Astrocyte of the cerebellum (primary cell): Measurements from ENCODE around the gene DYNC2I2.

ENCODE experiments used
- DNase-seq: peaks from one replicate; pipeline ENCODE4 v3.0.0-alpha.2; 2011; ENCODE audit warnings: low read depth
- H3K4me3 ChIP-seq: 2 replicates; pipeline ENCODE4 v1.5.1; 2011; ENCODE audit warnings: mild to moderate bottlenecking, low read depth, low read length, moderate library complexity
- in situ Hi-C: cut with HindIII; loops from 2 replicates; pipeline ENCODE4 v1.10.0; 2017; ENCODE audit warnings: low sequenced_read_pairs
- TF ChIP-seq, protein P1 (sequence below): IDR thresholded peaks from 2 replicates; pipeline ENCODE4 v1.5.1; 2012; ENCODE audit warnings: low read length, low read depth, moderate library complexity, mild to moderate bottlenecking; ENCODE audit errors: missing control alignments

DYNC2I2 gene

DNA sequence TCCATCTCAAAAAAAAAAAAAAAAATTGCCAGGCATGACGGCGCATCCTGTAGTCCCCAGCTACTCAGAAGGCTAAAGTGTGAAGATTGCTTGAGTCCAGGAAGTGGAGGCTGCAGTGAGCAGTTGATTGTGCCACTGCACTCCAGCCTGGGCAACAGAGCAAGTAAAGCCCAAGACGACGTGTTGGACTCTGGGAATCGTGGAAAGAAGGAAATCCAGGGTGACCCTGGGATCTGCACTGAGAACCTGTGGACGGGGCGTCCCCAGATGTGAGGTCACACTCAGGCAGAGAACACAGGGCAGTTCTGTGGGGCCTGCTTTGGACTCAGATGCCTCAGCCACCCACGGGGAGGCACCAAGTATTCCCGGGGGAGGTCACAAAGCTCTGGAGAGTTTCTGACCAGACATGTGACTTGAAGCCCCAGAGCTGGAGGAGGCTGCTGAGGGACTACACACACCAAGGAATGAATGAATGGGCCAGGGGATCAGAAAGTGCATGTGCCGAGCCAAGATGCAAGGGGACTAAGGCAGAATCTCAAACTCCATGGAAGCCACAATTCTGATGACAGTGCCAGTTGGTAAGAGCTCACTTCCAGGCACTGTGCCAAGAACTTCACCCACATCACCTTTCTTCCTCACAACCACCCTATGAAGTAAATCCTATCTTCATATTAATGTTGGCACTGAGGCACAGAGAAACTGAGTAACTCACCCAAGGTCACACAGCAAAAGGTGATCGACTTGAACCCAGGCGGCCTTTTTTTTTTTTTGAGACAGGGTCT is 12.9 kb downstream of the DYNC2I2 start:
- DNase-seq: no peak
- in situ Hi-C loops: no loop called here
- TF ChIP-seq, protein P1, sequence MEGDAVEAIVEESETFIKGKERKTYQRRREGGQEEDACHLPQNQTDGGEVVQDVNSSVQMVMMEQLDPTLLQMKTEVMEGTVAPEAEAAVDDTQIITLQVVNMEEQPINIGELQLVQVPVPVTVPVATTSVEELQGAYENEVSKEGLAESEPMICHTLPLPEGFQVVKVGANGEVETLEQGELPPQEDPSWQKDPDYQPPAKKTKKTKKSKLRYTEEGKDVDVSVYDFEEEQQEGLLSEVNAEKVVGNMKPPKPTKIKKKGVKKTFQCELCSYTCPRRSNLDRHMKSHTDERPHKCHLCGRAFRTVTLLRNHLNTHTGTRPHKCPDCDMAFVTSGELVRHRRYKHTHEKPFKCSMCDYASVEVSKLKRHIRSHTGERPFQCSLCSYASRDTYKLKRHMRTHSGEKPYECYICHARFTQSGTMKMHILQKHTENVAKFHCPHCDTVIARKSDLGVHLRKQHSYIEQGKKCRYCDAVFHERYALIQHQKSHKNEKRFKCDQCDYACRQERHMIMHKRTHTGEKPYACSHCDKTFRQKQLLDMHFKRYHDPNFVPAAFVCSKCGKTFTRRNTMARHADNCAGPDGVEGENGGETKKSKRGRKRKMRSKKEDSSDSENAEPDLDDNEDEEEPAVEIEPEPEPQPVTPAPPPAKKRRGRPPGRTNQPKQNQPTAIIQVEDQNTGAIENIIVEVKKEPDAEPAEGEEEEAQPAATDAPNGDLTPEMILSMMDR: no peak

DNA sequence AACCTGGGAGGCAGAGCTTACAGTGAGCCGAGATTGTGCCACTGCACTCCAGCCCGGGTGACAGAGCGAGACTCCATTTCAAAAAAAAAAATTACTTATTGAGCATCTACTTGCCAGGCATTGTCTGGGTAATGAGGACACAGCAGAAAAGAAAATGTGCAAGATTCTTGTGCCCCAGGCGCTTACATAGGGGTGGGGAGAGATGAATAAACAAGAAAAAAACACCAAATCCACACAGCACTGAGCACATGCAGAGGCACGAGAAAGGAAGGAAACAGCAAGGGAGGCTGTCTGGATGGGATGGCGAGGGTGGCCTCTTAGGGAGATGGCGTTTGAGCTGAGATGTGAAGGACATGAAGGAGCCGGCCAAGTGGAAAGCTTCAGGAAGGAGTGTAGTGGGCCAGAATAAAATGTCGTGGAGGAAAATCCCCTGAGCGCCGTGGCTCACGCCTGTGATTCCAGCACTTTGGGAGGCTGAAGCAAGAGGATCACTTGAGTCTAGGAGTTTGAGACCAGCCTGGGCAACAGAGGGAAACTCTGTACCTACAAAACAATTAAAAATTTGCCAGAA is 13.9 kb downstream of the DYNC2I2 start:
- in situ Hi-C loops: no loop called here
- no peak overlapping the region for H3K4me3 ChIP-seq
- no peak for DNase-seq
- TF ChIP-seq, protein P1: no peak

More for the DNA sequence above, 12.9 kb downstream of the DYNC2I2 start:
- no peak overlapping the region for H3K4me3 ChIP-seq

DNA sequence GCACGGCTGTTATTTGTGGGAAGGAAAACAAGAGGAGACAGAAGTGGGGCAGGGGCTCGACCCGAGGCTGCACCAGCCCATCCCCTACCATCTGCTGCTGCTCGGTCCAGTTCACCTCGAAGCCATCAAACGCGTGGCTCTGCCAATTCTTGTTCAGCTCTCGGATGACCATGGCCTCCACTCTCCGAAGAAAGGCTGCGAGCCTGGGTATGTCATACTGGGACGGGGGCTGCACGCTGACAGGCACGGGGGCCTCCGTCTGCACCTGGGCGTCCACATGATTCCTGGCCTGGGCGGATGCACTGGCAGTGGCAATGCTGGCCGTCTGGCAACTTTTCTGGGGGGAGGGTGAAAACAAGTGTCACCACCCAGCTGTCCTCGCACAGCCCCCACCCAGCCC is 16.0 kb downstream of the DYNC2I2 start:
- TF ChIP-seq, protein P1: no peak
- in situ Hi-C loops: no loop called here
- DNase-seq: no peak
- H3K4me3 ChIP-seq: no peak overlapping the region

DNA sequence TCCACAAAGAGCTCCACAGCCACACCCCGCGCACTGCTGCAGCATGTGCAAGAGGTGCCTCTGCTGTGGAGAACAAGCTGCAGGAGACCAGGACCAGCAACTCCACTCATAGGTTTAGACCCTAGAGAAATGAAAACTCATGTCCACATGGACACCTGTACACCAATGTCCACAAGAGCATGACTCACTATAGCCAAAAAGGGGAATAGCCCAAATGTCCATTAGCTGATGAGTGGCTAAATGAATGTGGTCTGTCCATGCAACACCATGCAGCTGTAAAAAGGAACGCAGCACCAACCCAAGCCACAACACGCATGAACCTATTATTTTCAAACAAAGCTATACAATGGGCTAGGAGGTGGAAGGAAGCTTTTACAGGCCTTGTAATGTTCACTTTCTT is 18.1 kb downstream of the DYNC2I2 start:
- no peak overlapping the region for H3K4me3 ChIP-seq
- TF ChIP-seq, protein P1: no peak
- no peak for DNase-seq
- in situ Hi-C loops: no loop called here

DNA sequence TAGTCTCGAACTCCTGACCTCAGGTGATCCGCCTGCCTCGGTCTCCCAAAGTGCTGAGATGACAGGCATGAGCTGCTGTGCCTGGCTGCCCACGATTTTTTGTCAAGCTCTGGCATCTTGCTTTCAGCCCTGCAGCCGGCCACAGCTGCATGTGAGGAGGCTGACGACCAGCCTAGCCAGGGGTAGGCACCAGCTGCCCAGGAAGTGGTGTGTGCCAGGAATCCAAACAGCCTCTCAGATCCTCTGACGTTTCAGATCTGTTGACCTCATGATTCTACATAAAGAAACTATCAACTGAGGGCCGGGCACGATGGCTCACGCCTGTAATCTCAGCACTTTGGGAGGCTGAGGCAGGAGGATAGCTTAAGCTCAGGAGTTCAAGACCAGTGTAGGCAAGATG is 19.0 kb downstream of the DYNC2I2 start:
- in situ Hi-C loops: no loop called here
- TF ChIP-seq, protein P1: no peak
- DNase-seq: no peak
- no peak overlapping the region for H3K4me3 ChIP-seq

DNA sequence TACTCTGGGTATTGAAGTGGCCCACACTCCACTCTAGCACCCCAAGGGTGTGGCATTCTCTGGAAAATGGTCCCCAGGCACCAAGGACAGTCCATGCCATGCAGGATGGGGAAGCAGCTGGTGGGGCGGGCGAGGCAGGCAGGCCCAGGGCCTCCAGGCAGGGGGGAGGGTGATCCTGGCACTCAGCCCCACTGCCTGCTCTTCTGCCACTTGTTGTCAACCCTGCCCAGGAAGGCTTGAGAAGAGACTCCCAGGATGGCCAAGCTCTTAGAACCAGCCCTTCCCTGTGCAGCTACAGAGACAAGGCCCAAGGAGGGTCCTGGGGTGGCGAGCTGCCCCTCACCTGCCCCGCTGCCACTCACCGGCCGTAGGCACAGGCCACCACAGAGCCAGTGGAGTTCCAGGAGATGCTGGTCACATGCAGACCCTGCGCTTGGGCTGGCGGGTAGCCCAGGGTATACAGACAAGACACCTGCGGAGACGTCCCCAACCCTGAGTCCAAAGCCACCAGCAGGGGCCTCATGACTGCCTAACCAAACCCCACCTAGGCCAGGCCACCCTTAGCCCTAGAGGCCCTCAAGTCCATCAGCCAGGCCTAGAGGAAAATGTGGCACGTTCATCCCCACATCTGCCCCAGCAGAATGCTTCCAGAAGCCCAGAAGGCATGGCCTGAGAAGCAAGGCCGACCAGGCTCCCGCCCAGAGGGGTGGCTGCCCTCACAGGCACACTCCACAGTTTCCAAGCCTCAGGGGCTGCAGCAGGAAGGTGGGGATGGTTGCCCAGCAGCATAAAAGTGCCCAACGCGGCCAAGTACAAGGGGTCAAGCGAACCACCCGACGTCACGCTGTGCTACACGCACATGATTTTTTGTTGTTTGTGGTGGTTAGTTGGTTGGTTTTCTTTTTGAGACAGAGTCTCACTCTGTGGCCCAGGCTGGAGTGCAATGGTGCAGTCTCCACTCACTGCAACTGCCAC is 19.8 kb downstream of the DYNC2I2 start:
- TF ChIP-seq, protein P1: no peak
- in situ Hi-C loops: no loop called here
- no peak for DNase-seq
- no peak overlapping the region for H3K4me3 ChIP-seq
